ENCODE results near the gene TENT5C.

TENT5C gene

GRCh38 chr1:117600966-117601365 lies 4.9 kb upstream of the TENT5C start:
- Histone ChIP-seq H3K4me3 (ENCODE audit: low read depth, low read length) (no peak overlapping the region), H3K4me1 (ENCODE audit: control insufficient read depth, insufficient read depth, low read length) (peaks cover 5% of the 10 kb centered on the region; the same call in 1 of the 2 replicates), H3K36me3 (ENCODE audit: control insufficient read depth in 2 of 2, insufficient read depth in 1 of 2, low read length in 2 of 2) (no peaks in the 10 kb centered on the region), H3K9me3 (ENCODE audit: control insufficient read depth, insufficient read depth, low read depth, low read length) (no peaks in the 10 kb centered on the region), H3K27ac (ENCODE audit: extremely low read depth, low read depth, low read length) (no peak overlapping the region)
- TF ChIP-seq ZNF747 (tag by site-specific recombination; IDR thresholded peaks at IDR 0.05): no peak
- no peak for TF ChIP-seq PRDM4 (tag by site-specific recombination; IDR thresholded peaks at IDR 0.05)
- TF ChIP-seq ZNF404 (tag by site-specific recombination; IDR thresholded peaks at IDR 0.05): no peak
- TF ChIP-seq ZBTB48 (tag by site-specific recombination; IDR thresholded peaks at IDR 0.05): no peak
- TF ChIP-seq ZNF140 (tag by site-specific recombination; IDR thresholded peaks at IDR 0.05): no peak
- no peak for TF ChIP-seq ZNF354C (tag by site-specific recombination; IDR thresholded peaks at IDR 0.05; ENCODE audit: borderline replicate concordance, low read depth)
- TF ChIP-seq ZBTB11 (tag by site-specific recombination; conservative IDR thresholded peaks at IDR 0.05; ENCODE audit: low read depth): no peak
- TF ChIP-seq ZNF610 (tag by site-specific recombination; IDR thresholded peaks at IDR 0.05; ENCODE audit: borderline replicate concordance): no peak
- no peak for TF ChIP-seq KLF17 (tag by site-specific recombination; IDR thresholded peaks at IDR 0.05)
- no peak for TF ChIP-seq ZNF585B (tag by site-specific recombination; IDR thresholded peaks at IDR 0.05)
- no peak for TF ChIP-seq ZNF791 (tag by site-specific recombination; IDR thresholded peaks at IDR 0.05)
- no peak for TF ChIP-seq ZBTB26 (tag by site-specific recombination; optimal IDR thresholded peaks at IDR 0.05)
- TF ChIP-seq AEBP2 (tag by site-specific recombination; IDR thresholded peaks at IDR 0.05; ENCODE audit: borderline replicate concordance): no peak
- TF ChIP-seq ZNF837 (tag by site-specific recombination; IDR thresholded peaks at IDR 0.05): no peak
- no peak for TF ChIP-seq BCL6B (tag by site-specific recombination; IDR thresholded peaks at IDR 0.05)
- TF ChIP-seq ZNF324 (tag by site-specific recombination; IDR thresholded peaks at IDR 0.05): no peak
- POLR2A ChIA-PET: no interaction called here
- CTCF ChIA-PET: interaction anchor here (0.6 kb wide), 1 partner anchor 11 kb away, joined by 3 read pairs; no protein-coding TSS in a partner anchor

All from HEK293 (cell line).